Esophagus squamous epithelium (tissue), 4 donors: ENCODE data around the gene PDZD4.

Experiments
- CTCF ChIP-seq, 6 experiments: fragments of 450-650 bp in 4 of 6; fragments of 200-600 bp in 2 of 6; sonication (generic) in 2 of 6; IDR thresholded peaks; one replicate each; pipeline ENCODE4 v1.5.1; 2016 to 2019; ENCODE audit warnings: antibody characterized with exemption in 6 of 6, mild to moderate bottlenecking in 4 of 6, moderate library complexity in 4 of 6
- POLR2A ChIP-seq, 4 donors: fragments of 450-650 bp; IDR thresholded peaks; one replicate each; pipeline ENCODE4 v1.6.1; 2017; ENCODE audit warnings: antibody characterized with exemption in 4 of 4, mild to moderate bottlenecking in 4 of 4, moderate library complexity in 3 of 4

DNA sequence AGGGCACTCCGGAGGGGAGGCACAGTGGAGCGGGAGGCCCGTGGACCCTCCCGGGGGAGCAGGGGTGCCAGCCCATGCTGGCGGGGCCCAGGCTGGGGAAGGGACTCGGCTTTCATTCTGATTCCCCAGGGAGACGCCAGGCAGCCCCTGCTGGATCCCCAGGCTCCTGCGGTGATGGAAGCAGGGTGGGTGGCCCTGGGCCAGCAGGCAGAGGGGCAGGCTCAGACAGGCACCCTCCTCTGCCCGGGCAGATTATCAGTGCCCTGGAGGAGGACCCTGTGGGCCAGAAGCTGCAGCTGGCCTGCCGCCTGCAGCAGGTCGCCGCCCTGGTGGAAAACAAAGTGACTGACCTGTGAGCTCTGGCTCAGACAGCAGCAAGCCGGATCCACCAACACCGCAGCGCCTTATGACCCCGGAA, 51.7 kb downstream of the PDZD4 start:
- no peak for TF ChIP-seq CTCF (IDR thresholded peaks at IDR 0.05)
- no peak for TF ChIP-seq POLR2A (IDR thresholded peaks at IDR 0.05)
